K562 (cell line): ENCODE measurements around the gene NR2F6. TPM values are rescaled to one million over a fixed set of nuclear protein-coding genes. Genes with fewer than 3 reads are reported as not detected.

Experiments used
- BDP1 ChIP-seq: IDR thresholded peaks from 3 replicates; pipeline ENCODE4 v1.6.1; 2011; ENCODE audit not compliant: insufficient read length, insufficient read depth
- CREM ChIP-seq: IDR thresholded peaks from 2 replicates; pipeline ENCODE4 v1.6.1; 2014; ENCODE audit warnings: antibody characterized with exemption, low read depth
- FOXK2 ChIP-seq, 2 experiments: fragments of 450-650 bp; IDR thresholded peaks in 1 of 2; conservative IDR thresholded peaks in 1 of 2; 2 replicates each; pipeline ENCODE4 v1.6.1; 2016; ENCODE audit warnings: low read depth in 2 of 2, mild to moderate bottlenecking in 1 of 2
- FUS ChIP-seq: fragments of 200-400 bp; formaldehyde crosslinking; optimal IDR thresholded peaks from 2 replicates; pipeline ENCODE3; 2017; ENCODE audit warnings: low read depth, low read length
- GATAD2B ChIP-seq: fragments of 450-650 bp; IDR thresholded peaks from 2 replicates; pipeline ENCODE4 v1.6.1; 2017; ENCODE audit warnings: mild to moderate bottlenecking, borderline replicate concordance
- NR1H2 ChIP-seq: sonication (generic); formaldehyde crosslinking; IDR thresholded peaks from 2 replicates; pipeline ENCODE4 v1.4.0; 2020; ENCODE audit warnings: mild to moderate bottlenecking, missing genetic modification reagents
- RAD21 ChIP-seq, 2 experiments: fragments of 250-450 bp in 1 of 2; fragments of 450-650 bp in 1 of 2; sonication (Bioruptor Pico) in 1 of 2; formaldehyde crosslinking in 1 of 2; IDR thresholded peaks in 1 of 2; conservative IDR thresholded peaks in 1 of 2; 2 replicates each; pipeline versions ENCODE4 v1.4.0 to v1.8.0; 2020 to 2022; ENCODE audit warnings: mild to moderate bottlenecking in 2 of 2, moderate library complexity in 1 of 2
- REST ChIP-seq, 2 experiments: fragments of 450-650 bp; formaldehyde crosslinking in 1 of 2; IDR thresholded peaks; 2 replicates each; pipeline versions ENCODE4 v1.4.0 to v1.6.1; 2014 to 2020; ENCODE audit warnings: mild to moderate bottlenecking in 2 of 2, borderline replicate concordance in 1 of 2, low read depth in 1 of 2
- STAG1 ChIP-seq: sonication (generic); formaldehyde crosslinking; IDR thresholded peaks from 2 replicates; pipeline ENCODE4 v1.5.0; 2020; ENCODE audit warnings: missing genetic modification reagents, borderline replicate concordance
- TFAP4 ChIP-seq: sonication (generic); formaldehyde crosslinking; IDR thresholded peaks from 2 replicates; pipeline ENCODE4 v1.8.0; 2022; ENCODE audit warnings: missing genetic modification reagents, mild to moderate bottlenecking, moderate library complexity, borderline replicate concordance
- ZFP36 ChIP-seq: fragments of 150-350 bp; IDR thresholded peaks from 2 replicates; pipeline ENCODE4 v1.6.1; 2018; ENCODE audit warnings: low read length, low read depth; ENCODE audit not compliant: partially characterized antibody
- ZNF197 ChIP-seq: fragments of 200-800 bp; sonication (Bioruptor generic); IDR thresholded peaks from 2 replicates; pipeline ENCODE4 v1.6.1; 2016; ENCODE audit warnings: low read depth, missing genetic modification characterization, missing compliant biosample characterization
- polyA plus RNA-seq, 8 experiments: library from polyadenylated mRNA; depleted of rRNA in 4 of 8; stranded (reverse) in 5 of 8; unstranded in 3 of 8; fragments of >200 nt; fragmentation: Nextera tagmentation in 2 of 8; fragmentation: Illumina TruSeq in 1 of 8; extraction: Ambion mirVana in 2 of 8; extraction: Trizol in 1 of 8; gene quantifications; 2 replicates each; pipeline versions ENCODE4 v1.2.1 to v1.2.3, GENCODE V29; 2011 to 2014; ENCODE audit warnings: inconsistent platforms in 1 of 8, missing spikeins in 1 of 8
- total RNA-seq, 7 experiments: library from RNA; depleted of rRNA in 6 of 7; stranded (reverse); fragments of >200 nt in 6 of 7; fragmentation: Illumina TruSeq in 2 of 7; extraction: Trizol in 2 of 7; gene quantifications; 2 replicates each; pipeline versions ENCODE4 v1.2.1 to v1.2.3, GENCODE V29; 2011 to 2021; ENCODE audit warnings: low replicate concordance in 1 of 7

The NR2F6 gene
- total and polyA plus RNA-seq, 9 of the 15 experiments (the other 6 are each of a cell fraction or from before 2014, with no cell fraction given), result 0.76 to 97.5 (median 18.8) TPM

- TF ChIP-seq REST (IDR thresholded peaks at IDR 0.05; ENCODE audit: borderline replicate concordance) (peak; percentile 90), REST (CRISPR knock-in tag; IDR thresholded peaks at IDR 0.05; ENCODE audit: low read depth) (no peak), CREM (0 out of 2 replicates have a peak, but pooled peaks have one; percentile 20), RAD21 (CRISPR knock-in tag; conservative IDR thresholded peaks at IDR 0.05 in 1 of 2, IDR thresholded peaks at IDR 0.05 in 1 of 2) (peak; percentile 49 to 85; a peak in 3 of 4 replicates), NR1H2 (CRISPR knock-in tag) (no peak), STAG1 (CRISPR knock-in tag) (peak; percentile 53; the same call in 1 of the 2 replicates), BDP1 (no peak), ZFP36 (peak; percentile 11), GATAD2B (no peak), FUS (no peak), FOXK2 (conservative IDR thresholded peaks at IDR 0.05 in 1 of 2, IDR thresholded peaks at IDR 0.05 in 1 of 2; ENCODE audit: low read depth in 2 of 2) (no peak), ZNF197 (CRISPR knock-in tag) (no peak), TFAP4 (CRISPR knock-in tag) (peak; percentile 29; the same call in 1 of the 2 replicates)
Observed at GRCh38 chr19:17205237-17206140, 40.2 kb downstream of the NR2F6 start (continued).
